SK-N-SH treated with all-trans-retinoic acid at 6 μM for 48 hours (cell line): Measurements from ENCODE around the gene NDUFB2.

Experiments used
- ARNTL ChIP-seq: fragments of 450-650 bp; formaldehyde crosslinking; IDR thresholded peaks from 2 replicates; pipeline ENCODE4 v1.5.0; 2020; ENCODE audit warnings: low read depth, mild to moderate bottlenecking, moderate library complexity, borderline replicate concordance
- CREB5 ChIP-seq: fragments of 250-450 bp; sonication (Bioruptor Pico); IDR thresholded peaks from 2 replicates; pipeline ENCODE4 v1.5.1; 2020; ENCODE audit warnings: low read depth, mild to moderate bottlenecking, moderate library complexity
- GLIS3 ChIP-seq: fragments of 250-450 bp; sonication (Bioruptor Pico); IDR thresholded peaks from 2 replicates; pipeline ENCODE4 v1.5.0; 2020; ENCODE audit warnings: mild to moderate bottlenecking, moderate library complexity
- ISL1 ChIP-seq: fragments of 250-450 bp; sonication (Bioruptor Pico); IDR thresholded peaks from 2 replicates; pipeline ENCODE4 v2.1.2; 2022; ENCODE audit warnings: mild to moderate bottlenecking, moderate library complexity
- OSR1 ChIP-seq: fragments of 250-450 bp; sonication (Bioruptor Pico); IDR thresholded peaks from 2 replicates; pipeline ENCODE4 v1.8.0; 2022; ENCODE audit warnings: moderate library complexity, mild to moderate bottlenecking, inconsistent platforms
- PATZ1 ChIP-seq: fragments of 250-450 bp; sonication (Bioruptor Pico); IDR thresholded peaks from 2 replicates; pipeline ENCODE4 v1.8.0; 2020; ENCODE audit warnings: mild to moderate bottlenecking, moderate library complexity, borderline replicate concordance
- RARB ChIP-seq: fragments of 250-450 bp; sonication (Bioruptor Pico); IDR thresholded peaks from 2 replicates; pipeline ENCODE4 v1.8.0; 2021; ENCODE audit warnings: mild to moderate bottlenecking, moderate library complexity
- SNAI2 ChIP-seq: fragments of 250-450 bp; sonication (Bioruptor Pico); IDR thresholded peaks from 2 replicates; pipeline ENCODE4 v1.5.0; 2020; ENCODE audit warnings: mild to moderate bottlenecking, moderate library complexity
- TSHZ2 ChIP-seq: fragments of 250-450 bp; sonication (Bioruptor Pico); IDR thresholded peaks from 2 replicates; pipeline ENCODE4 v1.5.0; 2020; ENCODE audit warnings: mild to moderate bottlenecking, moderate library complexity
- ZC3H10 ChIP-seq: fragments of 250-450 bp; sonication (Bioruptor Pico); IDR thresholded peaks from 2 replicates; pipeline ENCODE4 v1.5.1; 2021; ENCODE audit warnings: mild to moderate bottlenecking, moderate library complexity
- ZFP3 ChIP-seq: fragments of 250-450 bp; sonication (Bioruptor Pico); IDR thresholded peaks from 2 replicates; pipeline ENCODE4 v1.5.0; 2020; ENCODE audit warnings: mild to moderate bottlenecking, moderate library complexity
- ZFP30 ChIP-seq: fragments of 450-650 bp; formaldehyde crosslinking; IDR thresholded peaks from 2 replicates; pipeline ENCODE4 v1.5.0; 2022; ENCODE audit warnings: mild to moderate bottlenecking, moderate library complexity
- ZNF8 ChIP-seq: fragments of 450-650 bp; formaldehyde crosslinking; IDR thresholded peaks from 2 replicates; pipeline ENCODE4 v1.5.0; 2020; ENCODE audit warnings: mild to moderate bottlenecking, moderate library complexity

GRCh38 chr7:140732416-140732815, 35.9 kb downstream of the NDUFB2 start:
- TF ChIP-seq ZFP30: no peak
- no peak for TF ChIP-seq ARNTL (CRISPR knock-in tag)
- TF ChIP-seq PATZ1 (CRISPR knock-in tag): no peak
- TF ChIP-seq ZNF8: no peak
- no peak for TF ChIP-seq GLIS3 (CRISPR knock-in tag)
- TF ChIP-seq SNAI2: no peak
- no peak for TF ChIP-seq ISL1 (CRISPR knock-in tag)
- TF ChIP-seq CREB5 (CRISPR knock-in tag): no peak
- no peak for TF ChIP-seq ZC3H10
- no peak for TF ChIP-seq TSHZ2 (CRISPR knock-in tag)
- no peak for TF ChIP-seq ZFP3
- no peak for TF ChIP-seq OSR1 (CRISPR knock-in tag)
- TF ChIP-seq RARB: no peak
